Measurements from ENCODE around the gene TAF3.
"Not testable (repeated sequence)": the region's sequence is repeated elsewhere in the genome, so short reads cannot be mapped to it uniquely, and the experiment has no call there.

TAF3 gene

GRCh38 chr10:7811000-7811399, 7.3 kb upstream of the TAF3 start:
- no peak for DNase-seq

GRCh38 chr10:7811743-7812142, 6.6 kb upstream of the TAF3 start:
- DNase-seq: not testable (repeated sequence)

- no peak for DNase-seq
Observed at GRCh38 chr10:7813481-7813880, 4.8 kb upstream of the TAF3 start.

GRCh38 chr10:7817576-7817975, 729 bp upstream of the TAF3 start:
- DNase-seq: no peak

GRCh38 chr10:7817984-7818294, 366 bp upstream of the TAF3 start:
- DNase-seq: no peak

GRCh38 chr10:7819121-7819460, 786 bp downstream of the TAF3 start:
- DNase-seq: no peak

GRCh38 chr10:7824251-7824650, 5.9 kb downstream of the TAF3 start:
- DNase-seq: no peak

GRCh38 chr10:7826971-7827370, 8.7 kb downstream of the TAF3 start:
- no peak for DNase-seq

GRCh38 chr10:7829289-7829834, 11.1 kb downstream of the TAF3 start:
- DNase-seq: no peak

- no peak for DNase-seq
Observed at GRCh38 chr10:7832060-7832459, 13.8 kb downstream of the TAF3 start.

GRCh38 chr10:7833210-7833609, 14.9 kb downstream of the TAF3 start:
- no peak for DNase-seq

GRCh38 chr10:7834262-7834661, 16.0 kb downstream of the TAF3 start:
- DNase-seq: no peak

- no peak for DNase-seq
Observed at GRCh38 chr10:7836571-7836970, 18.3 kb downstream of the TAF3 start.

GRCh38 chr10:7846591-7846990, 28.3 kb downstream of the TAF3 start:
- no peak for DNase-seq

GRCh38 chr10:7853226-7853842, 35.0 kb downstream of the TAF3 start:
- no peak for DNase-seq

GRCh38 chr10:7853890-7854289, 35.6 kb downstream of the TAF3 start:
- DNase-seq: no peak

GRCh38 chr10:7855205-7855604, 36.9 kb downstream of the TAF3 start:
- no peak for DNase-seq

GRCh38 chr10:7856678-7857077, 38.4 kb downstream of the TAF3 start:
- no peak for DNase-seq

- no peak for DNase-seq
Observed at GRCh38 chr10:7857262-7857661, 39.0 kb downstream of the TAF3 start.

- no peak for DNase-seq
Observed at GRCh38 chr10:7861509-7862120, 43.3 kb downstream of the TAF3 start.

- no peak for DNase-seq
Observed at GRCh38 chr10:7862121-7862514, 43.8 kb downstream of the TAF3 start.

GRCh38 chr10:7866176-7866575, 47.9 kb downstream of the TAF3 start:
- DNase-seq: no peak

- DNase-seq: no peak
Observed at GRCh38 chr10:7872041-7872442, 53.7 kb downstream of the TAF3 start.

- DNase-seq: no peak
Observed at GRCh38 chr10:7874864-7875263, 56.6 kb downstream of the TAF3 start.

- DNase-seq: no peak
Observed at GRCh38 chr10:7876541-7877127, 58.3 kb downstream of the TAF3 start.

Data from SHP77 treated with DMSO at 0.1 percent for 48 hours (cell line).